ENCODE data around the gene B3GNT5.

B3GNT5 gene

DNA sequence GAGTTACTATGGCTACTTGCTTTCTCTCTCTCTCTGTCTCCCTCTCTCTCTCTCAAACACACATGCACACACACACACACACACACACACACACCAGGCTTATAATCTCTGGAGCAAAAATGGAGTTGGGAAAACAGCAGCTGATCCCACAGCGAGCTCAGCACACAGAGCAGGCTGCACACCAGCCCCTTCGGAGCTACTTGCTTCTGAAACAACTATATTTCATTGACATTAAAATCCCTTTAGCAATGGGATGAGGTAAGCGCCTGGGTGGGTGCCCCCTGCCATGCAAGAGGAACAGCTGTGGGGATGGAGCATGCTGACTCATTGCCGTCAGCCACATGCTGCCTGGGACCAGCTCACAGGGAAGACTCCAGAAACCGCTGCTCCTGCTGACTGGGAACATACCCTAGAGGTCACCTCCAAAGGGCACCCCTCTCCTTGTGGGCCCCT, 45.7 kb downstream of the B3GNT5 start:
- no peak for DNase-seq

- no peak for DNase-seq
Measured at GRCh38 chr3:183299976-183300375, 46.9 kb downstream of the B3GNT5 start.

GRCh38 chr3:183300996-183301562, 48.0 kb downstream of the B3GNT5 start:
- DNase-seq: no peak

- peak; percentile 24 for DNase-seq
Measured at GRCh38 chr3:183301937-183302580, 49.0 kb downstream of the B3GNT5 start.

- DNase-seq: no peak
Measured at GRCh38 chr3:183303690-183304089, 50.6 kb downstream of the B3GNT5 start.

GRCh38 chr3:183306798-183307671, 54.0 kb downstream of the B3GNT5 start:
- DNase-seq: peak; percentile 61

DNA sequence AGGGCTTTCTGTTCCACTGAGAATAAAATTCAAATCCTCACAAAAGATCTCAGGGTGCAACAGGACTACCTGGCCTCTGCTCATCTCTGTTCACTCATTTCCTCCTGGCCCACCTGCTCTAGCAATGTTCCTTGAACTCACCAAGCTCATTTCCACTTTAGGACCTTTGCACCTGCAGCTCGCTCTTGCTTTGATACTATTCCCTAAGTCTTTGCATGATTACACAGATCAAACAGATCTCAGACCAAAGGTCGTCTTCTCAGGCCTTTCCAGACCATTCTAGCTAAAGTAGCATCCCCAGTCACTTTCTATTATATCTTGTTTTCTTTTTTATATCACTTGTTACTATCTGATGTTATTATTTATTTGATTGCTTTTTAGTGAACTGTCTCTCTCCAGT, 54.7 kb downstream of the B3GNT5 start:
- DNase-seq: no peak

DNA sequence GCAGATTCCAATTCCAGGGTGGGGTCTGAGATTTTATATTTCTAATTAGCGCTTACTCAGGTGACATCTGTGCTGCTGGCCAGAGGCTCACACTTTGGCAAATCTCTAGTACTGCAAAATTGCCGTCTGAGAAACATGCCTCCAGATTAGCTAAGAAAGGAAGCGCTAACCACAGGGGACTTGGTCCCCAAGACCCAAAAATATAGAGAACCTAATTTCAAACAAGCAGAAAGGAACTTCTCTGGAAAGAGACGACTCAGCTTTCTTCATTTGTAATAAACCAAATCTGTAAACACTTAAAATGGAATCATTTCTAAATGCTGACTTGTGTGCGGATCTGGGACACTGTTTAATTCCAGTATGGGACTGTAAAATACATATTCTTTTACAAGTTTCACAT, 55.7 kb downstream of the B3GNT5 start:
- DNase-seq: no peak

DNA sequence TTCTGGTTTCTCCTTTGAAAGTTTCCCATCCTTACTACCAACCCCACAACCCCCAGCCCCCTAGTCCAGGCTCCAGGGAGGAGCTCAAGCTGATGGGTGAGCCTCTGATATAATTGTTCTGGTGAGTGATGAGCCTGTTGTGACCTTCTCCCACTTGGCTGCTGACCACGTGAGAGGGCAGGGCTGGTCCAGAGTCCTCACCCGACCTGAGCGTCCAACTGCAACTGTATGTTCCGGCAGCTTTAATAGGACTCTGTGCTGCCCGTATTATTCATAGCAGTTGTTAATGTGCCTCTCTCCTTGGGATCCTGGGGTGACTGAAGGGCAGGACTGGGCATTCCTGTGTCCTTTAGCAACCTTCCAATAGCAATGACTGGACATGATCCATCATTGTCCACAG, 56.2 kb downstream of the B3GNT5 start:
- DNase-seq: no peak

DNA sequence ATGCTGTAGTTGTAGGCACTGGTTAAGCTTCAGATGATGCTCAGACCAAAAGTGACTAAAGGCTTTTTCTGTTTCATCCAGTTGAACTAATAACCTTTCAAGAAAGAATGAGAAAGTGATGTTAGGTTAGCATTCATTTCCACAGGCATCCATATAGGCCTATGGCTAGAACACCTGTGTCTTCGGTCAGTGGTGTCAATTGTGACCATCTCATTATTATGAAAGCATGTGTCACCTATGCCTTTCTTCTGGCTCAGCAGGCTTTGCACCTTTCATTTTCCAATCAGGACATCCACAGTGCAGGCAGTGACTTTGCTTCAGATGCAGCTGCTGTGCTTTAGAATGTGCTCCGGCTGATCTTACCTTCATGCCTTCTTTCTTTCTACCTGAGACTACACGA, 57.9 kb downstream of the B3GNT5 start:
- DNase-seq: no peak

- no peak for DNase-seq
Measured at GRCh38 chr3:183312433-183312832, 59.4 kb downstream of the B3GNT5 start.

GRCh38 chr3:183313351-183313750, 60.3 kb downstream of the B3GNT5 start:
- DNase-seq: no peak

DNA sequence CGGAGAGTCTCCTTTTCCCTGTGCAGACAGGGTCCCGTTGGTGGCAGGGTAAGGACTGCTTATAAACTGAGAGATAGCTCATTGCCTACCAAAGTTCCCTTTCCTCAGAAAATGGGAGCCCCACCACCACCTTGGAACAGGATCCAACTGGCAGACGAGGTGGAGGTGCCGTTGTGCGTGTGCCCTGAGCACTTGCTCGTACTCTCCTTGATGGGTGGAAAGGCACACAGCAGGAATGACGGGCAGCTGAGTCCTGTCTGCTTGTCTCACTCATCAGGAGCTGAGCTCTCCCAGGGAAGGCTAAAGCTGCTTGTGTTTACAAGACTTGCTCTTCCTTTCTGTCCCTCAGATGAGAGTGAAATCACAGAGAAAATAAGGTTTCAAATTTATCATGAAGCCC, 60.7 kb downstream of the B3GNT5 start:
- DNase-seq: no peak

GRCh38 chr3:183315739-183316138, 62.7 kb downstream of the B3GNT5 start:
- no peak for DNase-seq

DNA sequence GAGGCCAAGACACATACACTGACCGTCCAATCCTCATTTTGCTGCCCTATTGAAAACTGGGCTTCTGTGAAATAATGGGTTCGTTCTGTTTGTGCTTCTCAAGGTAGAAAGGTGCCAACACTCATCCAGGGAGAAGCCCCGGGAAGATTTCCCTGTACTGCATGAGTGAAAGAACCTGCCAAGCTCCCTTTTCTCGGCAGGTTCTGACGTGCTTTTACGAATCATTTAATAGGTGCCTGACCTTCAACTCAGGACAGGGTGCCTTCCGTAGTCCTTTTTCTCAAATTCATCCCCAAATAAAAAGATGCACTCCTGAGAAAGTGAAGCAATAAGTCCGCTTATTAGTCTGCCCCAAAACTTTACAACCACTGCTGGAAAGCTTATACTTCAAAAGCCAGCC, 64.2 kb downstream of the B3GNT5 start:
- DNase-seq: no peak

DNA sequence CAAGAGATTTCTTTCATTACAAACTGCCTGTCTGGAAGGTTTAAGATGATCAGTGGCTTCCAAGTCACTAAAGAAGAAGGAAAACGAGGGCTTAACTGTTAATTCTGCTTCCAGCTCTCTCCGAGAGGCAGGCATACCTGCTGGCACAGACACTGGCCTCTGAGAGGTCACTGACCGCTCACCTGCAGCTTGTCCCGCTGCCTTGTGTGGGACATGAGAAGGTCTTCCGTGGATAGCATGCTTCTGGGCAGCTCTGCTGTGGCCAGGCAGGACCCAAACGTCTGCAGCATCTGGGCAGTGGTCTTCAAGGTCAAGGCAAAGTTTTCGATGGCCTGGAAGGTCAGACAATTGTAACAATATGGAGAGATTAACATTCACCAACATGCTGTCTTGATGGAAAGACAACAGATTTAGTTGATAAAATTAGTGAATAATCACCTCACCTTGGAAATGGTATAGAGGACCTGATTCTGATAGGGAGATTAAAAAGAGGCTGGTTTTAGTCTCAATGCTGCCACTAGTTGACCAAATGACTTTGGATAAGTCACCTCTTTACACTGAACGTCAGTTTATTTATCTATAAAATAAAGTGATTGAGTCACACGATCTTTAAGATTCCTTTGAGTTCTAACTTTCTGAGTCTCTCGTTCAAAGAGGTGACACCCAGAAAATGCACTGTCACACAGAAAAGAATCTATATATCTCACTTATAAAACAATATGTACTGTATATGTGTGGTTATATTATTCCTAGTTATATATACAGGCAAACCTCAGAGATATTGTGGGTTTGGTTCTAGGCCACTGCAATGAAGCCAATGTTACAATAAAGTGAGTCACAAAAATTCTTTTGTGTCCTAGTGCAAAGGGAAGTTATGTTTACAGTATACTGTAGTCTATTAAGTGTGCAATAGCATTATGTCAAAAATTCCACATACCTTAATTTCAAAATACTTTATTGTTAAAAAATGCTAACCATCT, 65.1 kb downstream of the B3GNT5 start:
- DNase-seq: no peak

DNA sequence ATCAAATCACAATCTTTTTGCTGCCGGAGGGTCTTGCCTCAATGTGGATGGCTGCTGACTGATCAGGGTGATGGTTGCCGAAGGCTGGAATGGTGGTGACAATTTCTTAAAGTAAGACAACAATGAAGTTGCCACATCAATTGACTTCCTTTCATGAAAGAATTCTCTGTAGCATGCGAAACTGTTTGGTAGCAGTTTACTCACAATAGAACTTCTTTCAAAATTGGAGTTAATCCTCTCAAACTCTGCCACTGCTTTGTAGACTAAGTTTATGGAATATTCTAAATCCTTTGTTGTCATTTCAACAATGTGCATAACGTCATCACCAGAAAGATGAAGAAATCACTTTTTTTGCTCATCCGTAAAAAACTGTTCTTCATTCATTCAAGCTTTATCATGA, 65.8 kb downstream of the B3GNT5 start:
- no peak for DNase-seq

- DNase-seq: no peak
Measured at GRCh38 chr3:183319371-183319770, 66.3 kb downstream of the B3GNT5 start.

Measured in activated CD4-positive, alpha-beta T cell treated with anti-CD3 and anti-CD28 coated beads, Interleukin-2, amount 50 U/mL, for 16 hours (primary cell).